ENCODE results near the gene DUSP22.

The DUSP22 gene

GRCh38 chr6:380234-381218 is 88.2 kb downstream of the DUSP22 start:
- DNase-seq (ENCODE audit: low read depth), result no peak

GRCh38 chr6:381742-382461 is 89.6 kb downstream of the DUSP22 start:
- no peak for DNase-seq (ENCODE audit: low read depth)

GRCh38 chr6:382883-383810 is 90.9 kb downstream of the DUSP22 start:
- DNase-seq (ENCODE audit: low read depth), result no peak

GRCh38 chr6:383856-384255 is 91.6 kb downstream of the DUSP22 start:
- no peak for DNase-seq (ENCODE audit: low read depth)

- DNase-seq (ENCODE audit: low read depth), result no peak
Observed at GRCh38 chr6:384898-385297, 92.6 kb downstream of the DUSP22 start.

- DNase-seq (ENCODE audit: low read depth), result no peak
Observed at GRCh38 chr6:385614-386013, 93.3 kb downstream of the DUSP22 start.

- no peak for DNase-seq (ENCODE audit: low read depth)
Observed at GRCh38 chr6:386688-387266, 94.5 kb downstream of the DUSP22 start.

GRCh38 chr6:387293-387741 is 95.0 kb downstream of the DUSP22 start:
- no peak for DNase-seq (ENCODE audit: low read depth)

- no peak for DNase-seq (ENCODE audit: low read depth)
Observed at GRCh38 chr6:388202-388903, 96.1 kb downstream of the DUSP22 start.

GRCh38 chr6:389143-389542 is 96.9 kb downstream of the DUSP22 start:
- no peak for DNase-seq (ENCODE audit: low read depth)

- no peak for DNase-seq (ENCODE audit: low read depth)
Observed at GRCh38 chr6:389622-390021, 97.3 kb downstream of the DUSP22 start.

- no peak for DNase-seq (ENCODE audit: low read depth)
Observed at GRCh38 chr6:390914-391558, 98.7 kb downstream of the DUSP22 start.

- DNase-seq (ENCODE audit: low read depth), result peak; percentile 49
Observed at GRCh38 chr6:391559-392440, 99.5 kb downstream of the DUSP22 start, which contains the start of gene IRF4. IRF4 (plus strand) TSS chr6:391752; CDS start chr6:393153, 1,401 bp downstream.

- DNase-seq (ENCODE audit: low read depth), result no peak
Observed at GRCh38 chr6:392441-393390, 100.4 kb downstream of the DUSP22 start.

GRCh38 chr6:393391-394221 is 101.3 kb downstream of the DUSP22 start:
- DNase-seq (ENCODE audit: low read depth), result no peak

- no peak for DNase-seq (ENCODE audit: low read depth)
Observed at GRCh38 chr6:394641-395289, 102.5 kb downstream of the DUSP22 start.
